NCI-H460 (cell line): ENCODE results near the gene HLA-DOB. TPM values are rescaled to one million over a fixed set of nuclear protein-coding genes. Genes with fewer than 3 reads are reported as not detected.

Experiments used
- DNase-seq: peaks from one replicate; pipeline ENCODE4 v3.0.0-alpha.2; 2016; ENCODE audit warnings: low read depth; ENCODE audit errors: extremely low read depth
- polyA plus RNA-seq: library from polyadenylated mRNA; depleted of rRNA; stranded (reverse); fragments of >200 nt; gene quantifications from 2 replicates; pipeline ENCODE4 v1.2.3, GENCODE V29; 2014; cell fraction: nucleus; rRNA removed
- total RNA-seq: library from RNA; depleted of rRNA; stranded (reverse); fragments of >200 nt; shearing (Covaris generic); gene quantifications from 2 replicates; pipeline ENCODE4 v1.2.3, GENCODE V29; 2014; rRNA removed

HLA-DOB gene
- 0.40 and 0.58 TPM in 2 replicates for total RNA-seq
- 2.7 and 6.6 TPM in 2 replicates for polyA plus RNA-seq

GRCh38 chr6:32816746-32817204 lies at the start of gene HLA-DOB:
HLA-DOB (minus strand) TSS chr6:32817002; CDS start chr6:32816951, 51 bp downstream.
- DNase-seq: no peak

GRCh38 chr6:32865724-32866443 lies 49.1 kb upstream of the HLA-DOB start:
- no peak for DNase-seq

GRCh38 chr6:32862725-32863124 lies 45.9 kb upstream of the HLA-DOB start:
- no peak for DNase-seq

GRCh38 chr6:32860674-32861073 lies 43.9 kb upstream of the HLA-DOB start:
- DNase-seq: no peak

- DNase-seq: no peak
These were observed 41.4 kb upstream of the HLA-DOB start for GRCh38 chr6:32858194-32858593.

GRCh38 chr6:32857156-32857891 lies 40.5 kb upstream of the HLA-DOB start:
- no peak for DNase-seq

- no peak for DNase-seq
These were observed 38.8 kb upstream of the HLA-DOB start for GRCh38 chr6:32855467-32856174.

- no peak for DNase-seq
These were observed 37.8 kb upstream of the HLA-DOB start for GRCh38 chr6:32854376-32855178.

GRCh38 chr6:32853541-32854375 lies 37.0 kb upstream of the HLA-DOB start, which contains the start of the genes PSMB9 and TAP1:
PSMB9 (plus strand) TSS chr6:32854192; CDS start chr6:32854230, 38 bp downstream.
TAP1 (minus strand) TSS chr6:32853704; CDS start chr6:32853636, 68 bp downstream.
- peak; percentile 88 for DNase-seq

- DNase-seq: no peak
These were observed 36.2 kb upstream of the HLA-DOB start for GRCh38 chr6:32852844-32853540.

GRCh38 chr6:32852018-32852843 lies 35.4 kb upstream of the HLA-DOB start:
- no peak for DNase-seq

- DNase-seq: no peak
These were observed 34.2 kb upstream of the HLA-DOB start for GRCh38 chr6:32851025-32851424.

GRCh38 chr6:32849126-32849525 lies 32.3 kb upstream of the HLA-DOB start:
- no peak for DNase-seq

GRCh38 chr6:32847795-32848194 lies 31.0 kb upstream of the HLA-DOB start:
- DNase-seq: no peak

- DNase-seq: no peak
These were observed 30.2 kb upstream of the HLA-DOB start for GRCh38 chr6:32847004-32847403.

GRCh38 chr6:32845384-32845884 lies 28.6 kb upstream of the HLA-DOB start:
- no peak for DNase-seq

GRCh38 chr6:32844839-32845383 lies 28.1 kb upstream of the HLA-DOB start:
- no peak for DNase-seq
